Activated naive CD8-positive, alpha-beta T cell (primary cell): Measurements from ENCODE around the gene ARRB1.
A peak's percentile ranks its signal among the peaks of the same experiment; 100 is the strongest.

Experiments
- H3K27ac Mint-ChIP-seq: one replicate; pipeline ENCODE4 v1.8.0; 2021; ENCODE audit warnings: mixed read lengths
- H3K27me3 Mint-ChIP-seq: one replicate; pipeline ENCODE4 v1.8.0; 2021; ENCODE audit warnings: mixed read lengths
- H3K36me3 Mint-ChIP-seq: one replicate; pipeline ENCODE4 v1.8.0; 2021; ENCODE audit warnings: mixed read lengths
- H3K4me1 Mint-ChIP-seq: one replicate; pipeline ENCODE4 v1.8.0; 2021; ENCODE audit warnings: low read depth, mixed read lengths
- H3K4me3 Mint-ChIP-seq: one replicate; pipeline ENCODE4 v1.8.0; 2021; ENCODE audit warnings: mild to moderate bottlenecking, mixed read lengths
- H3K9me3 Mint-ChIP-seq: one replicate; pipeline ENCODE4 v1.8.0; 2021; ENCODE audit warnings: low read depth, mixed read lengths

Gene ARRB1

DNA sequence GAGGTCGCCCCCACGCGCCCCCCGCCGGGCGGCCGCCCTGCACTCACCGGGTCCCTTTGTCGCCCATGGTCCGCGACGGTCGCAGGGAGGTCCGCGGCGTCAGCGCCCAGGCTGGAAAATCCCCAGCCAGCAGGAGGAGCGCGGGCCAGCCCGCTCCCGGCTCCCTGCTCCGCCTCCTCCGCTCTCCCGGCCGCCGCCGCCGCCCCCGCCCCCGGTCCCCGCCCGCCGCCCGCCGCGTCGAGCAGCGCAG is at the start of gene ARRB1:
ARRB1 (minus strand) TSS at position 121 of the 250 bp plus-strand sequence; CDS start at position 67, 54 bp downstream.
- peaks cover 3% of the 10 kb centered on the region for H3K36me3 Mint-ChIP-seq
- H3K9me3 Mint-ChIP-seq = no peaks in the 10 kb centered on the region
- no peaks in the 10 kb centered on the region for H3K27me3 Mint-ChIP-seq
- peaks cover 73% of the 10 kb centered on the region for H3K4me1 Mint-ChIP-seq
- peak within 1 kb of the TSS; percentile 92 for H3K4me3 Mint-ChIP-seq
- peak within 1 kb of the TSS; percentile 97 for H3K27ac Mint-ChIP-seq

- peaks cover 26% of the 10 kb centered on the region for H3K36me3 Mint-ChIP-seq
- no peaks in the 10 kb centered on the region for H3K27me3 Mint-ChIP-seq
- H3K9me3 Mint-ChIP-seq = no peaks in the 10 kb centered on the region
- H3K4me3 Mint-ChIP-seq = peak overlapping the region; percentile 100
- peak overlapping the region; percentile 98 for H3K27ac Mint-ChIP-seq
- H3K4me1 Mint-ChIP-seq = peaks cover 39% of the 10 kb centered on the region
These were observed 48.8 kb upstream of the ARRB1 start for GRCh38 chr11:75400146-75400865.

- Mint-ChIP-seq H3K36me3 (peaks cover 26% of the 10 kb centered on the region), H3K27ac (peak within 1 kb of the TSS; percentile 98), H3K4me1 (peaks cover 39% of the 10 kb centered on the region), H3K27me3 (no peaks in the 10 kb centered on the region), H3K4me3 (peak within 1 kb of the TSS; percentile 100), H3K9me3 (no peaks in the 10 kb centered on the region)
These were observed 48.1 kb upstream of the ARRB1 start, which contains the start of gene RPS3 for GRCh38 chr11:75399344-75400145. Gene RPS3 (plus strand): TSS chr11:75399518. CDS start chr11:75399548, 30 bp downstream.

- peak overlapping the region; percentile 100 for H3K4me3 Mint-ChIP-seq
- H3K4me1 Mint-ChIP-seq = peaks cover 32% of the 10 kb centered on the region
- no peaks in the 10 kb centered on the region for H3K9me3 Mint-ChIP-seq
- peaks cover 23% of the 10 kb centered on the region for H3K36me3 Mint-ChIP-seq
- peak overlapping the region; percentile 98 for H3K27ac Mint-ChIP-seq
- no peaks in the 10 kb centered on the region for H3K27me3 Mint-ChIP-seq
These were observed 47.4 kb upstream of the ARRB1 start for GRCh38 chr11:75398906-75399305.

DNA sequence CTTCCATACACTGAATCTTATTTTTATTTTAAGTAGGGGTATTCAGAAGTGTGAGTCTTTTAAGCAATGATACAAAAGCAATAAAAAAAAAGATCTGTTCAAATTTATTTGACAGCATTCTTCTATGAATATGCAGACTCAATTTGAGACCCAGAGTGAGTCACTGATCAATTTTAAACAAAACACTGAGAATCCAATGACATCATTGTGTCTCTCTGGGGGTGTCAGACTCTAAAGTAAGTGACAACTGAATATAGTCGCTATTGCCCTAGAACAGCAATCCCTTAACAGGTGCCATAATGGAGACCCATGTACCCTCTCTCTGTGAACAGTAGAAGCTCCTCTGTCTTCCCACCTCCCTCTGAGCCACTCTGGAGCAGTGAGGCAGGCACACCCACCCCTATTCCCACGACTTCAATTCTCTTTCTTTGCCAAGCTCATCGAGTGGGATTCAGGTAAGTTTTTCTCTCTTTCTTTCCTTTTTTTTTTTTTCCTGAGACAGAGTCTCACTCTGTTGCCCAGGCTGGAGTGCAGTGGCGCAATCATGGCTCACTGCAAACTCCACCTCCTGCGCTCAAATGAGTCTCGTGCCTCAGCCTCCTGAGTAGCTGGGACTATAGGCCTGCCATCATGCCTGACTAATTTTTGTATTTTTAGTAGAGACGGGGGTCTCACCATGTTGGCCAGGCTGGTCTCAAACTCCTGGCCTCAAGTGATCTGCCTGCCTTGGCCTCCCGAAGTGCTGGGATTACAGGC is 42.8 kb upstream of the ARRB1 start:
- Mint-ChIP-seq H3K4me1 (peaks cover 2% of the 10 kb centered on the region), H3K27me3 (no peaks in the 10 kb centered on the region), H3K36me3 (no peaks in the 10 kb centered on the region), H3K27ac (peak overlapping the region; percentile 4), H3K4me3 (no peak overlapping the region), H3K9me3 (no peaks in the 10 kb centered on the region)

- Mint-ChIP-seq H3K27ac (no peak overlapping the region), H3K4me3 (no peak overlapping the region), H3K9me3 (no peaks in the 10 kb centered on the region), H3K4me1 (no peaks in the 10 kb centered on the region), H3K27me3 (no peaks in the 10 kb centered on the region), H3K36me3 (no peaks in the 10 kb centered on the region)
These were observed 38.5 kb upstream of the ARRB1 start for GRCh38 chr11:75389925-75390324.

GRCh38 chr11:75389276-75389605 is 37.8 kb upstream of the ARRB1 start:
- Mint-ChIP-seq H3K36me3 (no peaks in the 10 kb centered on the region), H3K27ac (no peak overlapping the region), H3K27me3 (no peaks in the 10 kb centered on the region), H3K4me3 (no peak overlapping the region), H3K4me1 (peaks cover 6% of the 10 kb centered on the region), H3K9me3 (no peaks in the 10 kb centered on the region)

DNA sequence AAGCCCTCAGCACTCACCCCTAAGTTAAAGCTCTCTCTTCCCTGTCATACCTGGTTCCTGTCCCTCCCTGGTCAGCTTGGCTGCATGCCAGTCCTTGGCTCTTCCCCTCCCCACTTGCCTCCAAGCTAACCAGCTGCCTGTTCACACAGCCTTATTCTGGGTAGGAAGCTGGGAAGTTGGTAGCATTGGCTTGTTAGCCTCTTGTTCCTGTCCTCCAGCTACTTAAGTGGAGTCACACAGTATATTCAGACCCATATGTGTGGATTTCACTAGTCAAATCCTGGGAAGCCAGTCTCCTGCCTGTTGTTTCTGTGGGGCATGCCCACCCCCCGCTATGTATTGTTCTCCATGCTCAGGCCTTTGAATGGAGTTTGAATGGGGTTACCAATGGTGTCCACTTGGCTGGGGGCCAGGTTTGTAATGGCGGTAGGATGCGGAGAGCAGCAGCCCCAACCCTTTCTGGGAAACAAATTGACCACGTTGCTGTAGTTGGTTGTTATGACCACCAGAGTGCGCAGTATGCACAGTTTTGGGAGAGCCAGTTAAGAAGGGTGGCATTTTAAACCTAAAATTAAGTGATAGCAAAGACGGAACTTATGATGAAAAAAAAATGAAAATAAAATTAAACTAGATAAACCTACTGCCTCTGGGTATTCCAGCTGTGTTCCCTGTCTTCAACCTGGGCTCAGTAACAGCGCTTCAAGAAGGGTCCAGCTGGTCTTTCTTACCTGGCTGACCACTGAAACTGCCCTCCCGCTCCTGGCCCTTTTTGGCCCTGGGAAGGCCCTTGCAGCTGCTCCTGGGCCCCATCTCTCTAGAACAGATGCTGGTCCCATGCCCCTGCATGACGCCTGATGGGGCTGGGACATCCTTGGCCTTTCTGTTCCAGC is 37.2 kb upstream of the ARRB1 start:
- Mint-ChIP-seq H3K4me1 (peaks cover 11% of the 10 kb centered on the region), H3K27ac (no peak overlapping the region), H3K4me3 (no peak overlapping the region), H3K27me3 (no peaks in the 10 kb centered on the region), H3K9me3 (no peaks in the 10 kb centered on the region), H3K36me3 (no peaks in the 10 kb centered on the region)

DNA sequence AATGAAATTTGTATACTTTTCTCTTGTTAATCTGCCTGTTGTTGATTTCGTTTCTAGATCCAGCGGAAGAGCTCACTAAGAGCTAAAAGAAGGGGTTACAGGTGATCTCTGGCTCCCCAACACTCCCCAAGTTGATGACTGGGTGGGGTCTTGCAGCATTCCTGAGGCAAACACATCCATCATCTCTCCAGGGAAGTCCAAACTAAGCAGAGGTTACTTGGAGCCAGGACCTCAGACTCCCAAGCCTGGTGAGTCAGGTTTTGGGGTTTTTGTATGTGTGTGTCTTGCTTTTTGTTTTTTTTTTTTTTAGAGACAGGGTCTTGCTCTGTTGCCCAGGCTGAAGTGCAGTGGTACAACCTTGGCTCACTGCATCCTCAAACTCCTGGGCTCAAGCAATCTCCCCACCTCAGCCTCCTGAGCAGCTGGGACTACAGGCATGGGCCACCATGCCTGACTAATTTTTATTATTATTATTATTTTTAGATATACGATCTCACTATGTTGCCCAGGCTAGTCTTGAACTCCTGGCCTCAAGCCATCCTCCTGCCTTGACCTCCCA is 36.4 kb upstream of the ARRB1 start:
- H3K36me3 Mint-ChIP-seq = no peaks in the 10 kb centered on the region
- no peaks in the 10 kb centered on the region for H3K9me3 Mint-ChIP-seq
- H3K27me3 Mint-ChIP-seq = no peaks in the 10 kb centered on the region
- no peak overlapping the region for H3K27ac Mint-ChIP-seq
- no peak overlapping the region for H3K4me3 Mint-ChIP-seq
- peaks cover 18% of the 10 kb centered on the region for H3K4me1 Mint-ChIP-seq

GRCh38 chr11:75386942-75387630 is 35.6 kb upstream of the ARRB1 start:
- Mint-ChIP-seq H3K4me3 (no peak overlapping the region), H3K27ac (no peak overlapping the region), H3K36me3 (no peaks in the 10 kb centered on the region), H3K9me3 (no peaks in the 10 kb centered on the region), H3K4me1 (peaks cover 18% of the 10 kb centered on the region), H3K27me3 (no peaks in the 10 kb centered on the region)

DNA sequence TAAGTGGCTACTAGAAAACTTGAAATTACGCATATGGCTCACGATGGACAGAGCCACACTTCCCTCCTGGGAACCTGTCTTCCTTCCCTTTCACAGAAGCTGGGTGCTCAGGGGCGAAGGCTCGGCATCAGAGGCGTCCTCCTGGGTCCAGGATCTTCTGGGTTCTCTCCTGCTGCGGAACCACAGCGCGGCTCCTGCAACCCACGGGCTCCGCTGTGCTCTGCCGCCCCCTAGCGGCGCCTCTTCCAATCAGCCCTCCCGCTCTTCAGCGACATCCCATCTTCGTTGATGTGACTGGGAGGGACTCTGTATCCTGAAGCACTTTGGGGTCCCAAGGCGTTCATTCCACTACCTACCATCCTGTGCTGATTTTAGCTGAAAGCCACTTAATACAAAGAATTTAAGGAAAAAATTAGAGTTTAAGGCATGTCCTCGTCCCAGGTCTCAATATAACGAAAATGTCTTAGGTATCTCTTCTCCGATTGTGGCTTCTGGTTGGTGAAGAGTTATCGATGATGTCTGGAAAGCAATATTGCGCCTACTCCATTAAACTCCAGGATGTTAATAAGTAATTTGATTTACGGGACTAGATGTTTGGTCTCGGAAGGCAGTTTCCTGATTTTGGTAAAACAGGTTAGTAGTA is 33.1 kb upstream of the ARRB1 start:
- peak overlapping the region; percentile 84 for H3K27ac Mint-ChIP-seq
- no peak overlapping the region for H3K4me3 Mint-ChIP-seq
- no peaks in the 10 kb centered on the region for H3K36me3 Mint-ChIP-seq
- no peaks in the 10 kb centered on the region for H3K9me3 Mint-ChIP-seq
- H3K27me3 Mint-ChIP-seq = no peaks in the 10 kb centered on the region
- peaks cover 25% of the 10 kb centered on the region for H3K4me1 Mint-ChIP-seq

GRCh38 chr11:75383246-75383645 is 31.8 kb upstream of the ARRB1 start:
- H3K4me3 Mint-ChIP-seq = no peak overlapping the region
- H3K36me3 Mint-ChIP-seq = no peaks in the 10 kb centered on the region

GRCh38 chr11:75380716-75381420 is 29.4 kb upstream of the ARRB1 start:
- Mint-ChIP-seq H3K4me3 (no peak overlapping the region), H3K27ac (peak overlapping the region; percentile 55), H3K9me3 (no peaks in the 10 kb centered on the region), H3K4me1 (peaks cover 25% of the 10 kb centered on the region), H3K27me3 (no peaks in the 10 kb centered on the region), H3K36me3 (no peaks in the 10 kb centered on the region)

More at GRCh38 chr11:75383246-75383645, 31.8 kb upstream of the ARRB1 start:
- no peaks in the 10 kb centered on the region for H3K9me3 Mint-ChIP-seq
- peak overlapping the region; percentile 84 for H3K27ac Mint-ChIP-seq
- no peaks in the 10 kb centered on the region for H3K27me3 Mint-ChIP-seq
- peaks cover 25% of the 10 kb centered on the region for H3K4me1 Mint-ChIP-seq
